Measurements from ENCODE around the gene CAMKMT. TPM values are rescaled to one million over a fixed set of nuclear protein-coding genes. Genes with fewer than 3 reads are reported as not detected.

Gene CAMKMT
- total RNA-seq, 2 experiments from 2014 or later: 12.1 to 14.1 TPM

GRCh38 chr2:44744961-44745892 lies 383.5 kb downstream of the CAMKMT start:
- no peaks in the 10 kb centered on the region for H3K27me3 Mint-ChIP-seq
- DNase-seq (no peak), ATAC-seq (no peak)
- H3K4me1 Mint-ChIP-seq (ENCODE audit: low read depth): no peaks in the 10 kb centered on the region
- ChIA-PET CTCF (interaction anchor here (1.2 to 1.8 kb wide), 2 partner anchors 265 to 266 kb away, joined by 3 to 8 read pairs; no protein-coding TSS in a partner anchor), POLR2A (interaction anchor here (0.8 kb wide), 1 partner anchor 137 kb away, joined by 3 read pairs; no protein-coding TSS in a partner anchor)
- no peak overlapping the region for H3K4me3 Mint-ChIP-seq
- H3K9me3 Mint-ChIP-seq: no peaks in the 10 kb centered on the region
- TF ChIP-seq, protein P1, sequence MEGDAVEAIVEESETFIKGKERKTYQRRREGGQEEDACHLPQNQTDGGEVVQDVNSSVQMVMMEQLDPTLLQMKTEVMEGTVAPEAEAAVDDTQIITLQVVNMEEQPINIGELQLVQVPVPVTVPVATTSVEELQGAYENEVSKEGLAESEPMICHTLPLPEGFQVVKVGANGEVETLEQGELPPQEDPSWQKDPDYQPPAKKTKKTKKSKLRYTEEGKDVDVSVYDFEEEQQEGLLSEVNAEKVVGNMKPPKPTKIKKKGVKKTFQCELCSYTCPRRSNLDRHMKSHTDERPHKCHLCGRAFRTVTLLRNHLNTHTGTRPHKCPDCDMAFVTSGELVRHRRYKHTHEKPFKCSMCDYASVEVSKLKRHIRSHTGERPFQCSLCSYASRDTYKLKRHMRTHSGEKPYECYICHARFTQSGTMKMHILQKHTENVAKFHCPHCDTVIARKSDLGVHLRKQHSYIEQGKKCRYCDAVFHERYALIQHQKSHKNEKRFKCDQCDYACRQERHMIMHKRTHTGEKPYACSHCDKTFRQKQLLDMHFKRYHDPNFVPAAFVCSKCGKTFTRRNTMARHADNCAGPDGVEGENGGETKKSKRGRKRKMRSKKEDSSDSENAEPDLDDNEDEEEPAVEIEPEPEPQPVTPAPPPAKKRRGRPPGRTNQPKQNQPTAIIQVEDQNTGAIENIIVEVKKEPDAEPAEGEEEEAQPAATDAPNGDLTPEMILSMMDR (IDR thresholded peaks at IDR 0.05): no peak
- intact Hi-C loops (cut with micrococcal nuclease): no loop called here
- H3K27ac Mint-ChIP-seq: no peak overlapping the region
- H3K36me3 Mint-ChIP-seq (ENCODE audit: low read depth): peaks cover 4% of the 10 kb centered on the region

DNA sequence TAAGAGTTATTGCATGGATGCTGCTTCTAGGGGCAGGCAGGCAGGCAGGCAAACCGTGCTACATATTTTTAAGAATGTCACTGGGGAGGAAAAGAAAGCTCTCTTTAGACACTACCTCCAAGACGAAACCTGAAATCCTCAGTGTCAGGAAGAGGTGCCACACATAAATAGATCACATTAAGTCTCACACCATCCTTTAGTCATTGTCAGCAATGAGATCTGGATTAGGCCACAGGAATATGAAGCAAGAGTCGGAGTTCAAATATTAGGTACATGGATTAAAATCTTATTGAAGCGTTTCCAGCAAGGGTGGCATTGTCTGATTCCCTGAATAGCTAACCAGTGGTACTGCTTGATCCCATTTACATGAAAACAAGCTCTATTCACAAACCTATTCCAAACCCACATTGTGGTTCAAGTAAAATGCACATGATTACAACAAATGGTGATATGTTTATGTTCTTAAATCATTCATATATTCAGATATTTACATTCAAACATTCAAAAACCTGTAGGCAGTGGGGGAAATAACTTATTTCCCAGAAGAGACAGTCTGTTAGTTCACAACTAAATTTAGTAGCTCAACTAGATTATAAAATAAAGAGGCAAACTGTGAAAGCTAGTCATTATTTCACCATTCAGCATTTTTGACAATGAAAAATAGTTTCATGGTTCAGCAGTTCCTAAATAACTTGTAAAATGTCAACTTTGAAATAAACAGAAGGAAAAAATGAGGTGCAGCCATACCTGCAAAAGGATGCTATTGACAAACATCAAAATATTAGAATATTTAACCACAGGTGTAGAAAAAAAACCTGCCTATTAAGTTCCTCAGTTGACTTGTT lies 384.4 kb downstream of the CAMKMT start:
- CTCF ChIA-PET: interaction anchor here (1.8 kb wide), 1 partner anchor 267 kb away, joined by 8 read pairs; no protein-coding TSS in a partner anchor
- peaks cover 6% of the 10 kb centered on the region for H3K36me3 Mint-ChIP-seq (ENCODE audit: low read depth)
- no peaks in the 10 kb centered on the region for H3K4me1 Mint-ChIP-seq (ENCODE audit: low read depth)
- POLR2A ChIA-PET: interaction anchor here (0.8 kb wide), 1 partner anchor 138 kb away, joined by 3 read pairs; no protein-coding TSS in a partner anchor
- intact Hi-C loops (cut with micrococcal nuclease): no loop called here
- no peak for DNase-seq
- ATAC-seq: no peak
- H3K27me3 Mint-ChIP-seq: no peaks in the 10 kb centered on the region
- no peak overlapping the region for H3K27ac Mint-ChIP-seq
- no peak overlapping the region for H3K4me3 Mint-ChIP-seq
- H3K9me3 Mint-ChIP-seq: no peaks in the 10 kb centered on the region
- TF ChIP-seq, protein P1 (IDR thresholded peaks at IDR 0.05): no peak

DNA sequence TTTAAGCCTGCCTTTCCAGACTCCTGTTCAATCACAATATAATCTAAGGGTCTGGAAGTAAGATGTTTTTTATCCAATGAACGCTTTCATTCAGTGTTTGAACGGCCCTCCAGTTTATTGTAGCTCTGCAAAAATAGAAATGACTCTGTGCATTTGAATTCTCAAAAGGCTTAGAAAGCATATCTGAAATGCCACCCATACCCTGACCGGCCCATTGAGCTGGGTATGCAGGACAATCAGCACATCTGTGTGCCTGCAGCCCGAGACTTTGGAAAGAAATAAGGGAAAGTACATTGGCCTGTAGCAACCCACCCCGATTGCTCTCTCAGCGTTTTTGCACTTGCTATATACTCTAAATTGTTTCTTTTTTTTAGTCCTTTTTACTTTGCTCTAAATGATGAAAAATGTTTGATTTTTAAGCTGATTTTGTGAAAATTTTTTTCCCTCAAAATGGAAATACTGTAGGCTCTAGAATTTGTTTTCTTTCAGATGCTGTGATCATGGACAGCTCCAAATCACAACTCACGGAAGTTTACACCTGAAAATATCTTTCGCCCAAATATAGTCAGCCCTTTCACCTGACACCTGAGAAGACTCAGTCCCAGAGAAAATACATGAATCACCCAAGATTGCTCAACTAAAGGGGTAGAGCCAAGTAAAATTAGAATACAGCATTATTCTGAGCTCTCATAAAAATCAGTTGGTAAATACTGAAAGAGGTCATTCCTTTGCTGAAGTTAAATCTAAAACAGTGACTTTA lies 385.3 kb downstream of the CAMKMT start:
- H3K4me1 Mint-ChIP-seq (ENCODE audit: low read depth): no peaks in the 10 kb centered on the region
- H3K9me3 Mint-ChIP-seq: no peaks in the 10 kb centered on the region
- ATAC-seq (no peak), DNase-seq (no peak)
- ChIA-PET CTCF (interaction anchor here (1.3 to 1.8 kb wide), 2 partner anchors 267 kb away, joined by 5 to 8 read pairs; no protein-coding TSS in a partner anchor), POLR2A (no interaction called here)
- intact Hi-C loops (cut with micrococcal nuclease): no loop called here
- no peak overlapping the region for H3K4me3 Mint-ChIP-seq
- TF ChIP-seq, protein P1 (IDR thresholded peaks at IDR 0.05): no peak
- H3K27ac Mint-ChIP-seq: no peak overlapping the region
- H3K36me3 Mint-ChIP-seq (ENCODE audit: low read depth): peaks cover 6% of the 10 kb centered on the region
- H3K27me3 Mint-ChIP-seq: no peaks in the 10 kb centered on the region

GRCh38 chr2:44747794-44748193 lies 386.0 kb downstream of the CAMKMT start:
- ATAC-seq (no peak), DNase-seq (no peak)
- H3K27me3 Mint-ChIP-seq: no peaks in the 10 kb centered on the region
- no peaks in the 10 kb centered on the region for H3K9me3 Mint-ChIP-seq
- CTCF ChIA-PET: interaction anchor here (0.6 to 1.3 kb wide), 2 partner anchors 29 to 268 kb away, joined by 3 to 5 read pairs; no protein-coding TSS in a partner anchor
- H3K27ac Mint-ChIP-seq: no peak overlapping the region
- TF ChIP-seq, protein P1 (IDR thresholded peaks at IDR 0.05): no peak
- no peak overlapping the region for H3K4me3 Mint-ChIP-seq
- intact Hi-C loops (cut with micrococcal nuclease): no loop called here
- H3K4me1 Mint-ChIP-seq (ENCODE audit: low read depth): peaks cover 4% of the 10 kb centered on the region
- POLR2A ChIA-PET: no interaction called here
- H3K36me3 Mint-ChIP-seq (ENCODE audit: low read depth): peaks cover 6% of the 10 kb centered on the region

All from activated CD8-positive, alpha-beta T cell treated with anti-CD3 and anti-CD28 coated beads for 36 hours (primary cell).